HUDEP-2 (cell line): ENCODE results near the gene C19orf47.

ENCODE experiments used
- DNase-seq, 76 experiments: peaks; one replicate each; lab custom pipeline; 2025; ENCODE audit not compliant: unreplicated experiment in 76 of 76; lab: John Stamatoyannopoulos, UW

The C19orf47 gene

DNA sequence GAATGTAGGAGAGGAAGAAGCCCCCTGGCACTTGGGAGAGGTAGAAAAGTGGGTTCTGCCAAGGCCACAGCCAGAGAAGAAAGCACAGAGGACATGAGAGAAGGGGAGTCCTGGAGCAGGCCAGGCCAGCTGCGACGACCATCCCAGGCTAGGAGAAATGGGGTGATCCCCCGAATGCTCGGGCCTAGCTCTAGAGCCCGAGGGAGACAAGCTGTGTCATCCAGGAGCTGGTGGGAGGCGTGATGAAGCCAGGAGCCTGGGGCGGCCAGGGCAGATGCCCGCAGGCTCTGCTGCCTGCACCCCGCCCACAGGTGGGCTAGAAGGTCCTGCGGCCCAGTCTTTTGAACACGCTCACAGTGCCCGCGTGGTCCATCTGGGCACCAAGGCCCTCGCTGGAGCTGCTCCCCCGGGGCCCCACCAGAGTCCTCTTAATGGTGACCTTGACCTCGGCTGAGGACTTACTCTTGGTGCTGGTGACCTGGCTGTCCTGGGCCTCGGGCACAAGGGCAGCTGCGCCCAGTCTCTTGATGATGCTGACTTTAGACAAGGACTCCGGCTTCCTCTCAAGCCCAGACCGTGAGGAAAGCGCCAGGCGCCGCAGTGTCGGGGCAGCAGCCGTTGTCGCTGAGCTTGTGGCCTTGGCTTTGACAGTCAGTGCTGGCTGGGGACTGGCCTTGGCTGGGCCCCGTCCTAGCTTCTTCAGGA lies 26.5 kb downstream of the C19orf47 start:
- DNase-seq = no peak

DNA sequence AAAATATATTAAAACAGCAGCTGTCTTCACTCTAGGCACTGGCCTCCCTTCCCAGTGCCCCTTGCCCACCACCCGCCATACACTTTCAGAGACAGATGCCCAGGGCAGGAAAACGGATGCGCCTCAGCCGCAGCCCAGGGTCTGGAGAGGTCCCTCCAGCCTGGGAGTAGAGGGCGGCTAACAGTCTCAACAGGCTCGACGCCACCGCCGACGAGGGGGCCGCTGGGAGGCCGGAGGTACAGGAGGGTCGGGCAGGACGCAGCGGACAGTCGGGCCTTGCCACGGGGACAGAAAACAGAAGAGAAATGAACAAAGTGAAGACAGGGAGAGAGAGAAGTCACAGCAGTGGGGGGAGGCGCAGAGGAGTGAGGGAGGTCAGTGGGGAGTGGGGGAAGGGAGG lies 27.1 kb downstream of the C19orf47 start:
- no peak for DNase-seq

DNA sequence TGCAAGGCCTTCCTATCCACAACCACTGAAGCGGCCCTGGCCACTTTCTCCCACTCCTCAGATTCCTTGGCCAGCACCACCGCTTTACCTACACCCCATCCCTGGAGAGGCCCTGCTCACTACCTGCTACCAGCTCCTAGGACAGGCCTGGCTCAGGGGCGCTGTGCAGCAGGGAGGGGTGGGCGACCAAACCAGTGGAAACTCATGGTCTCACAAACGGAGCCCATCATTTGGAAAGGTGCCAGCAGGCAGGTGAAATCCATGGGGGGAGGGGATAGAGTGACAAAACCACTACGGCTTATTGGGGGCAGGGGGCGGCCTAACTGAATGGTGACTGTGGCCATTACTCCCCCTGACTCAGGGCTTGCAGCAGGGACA lies 27.6 kb downstream of the C19orf47 start:
- no peak for DNase-seq

DNA sequence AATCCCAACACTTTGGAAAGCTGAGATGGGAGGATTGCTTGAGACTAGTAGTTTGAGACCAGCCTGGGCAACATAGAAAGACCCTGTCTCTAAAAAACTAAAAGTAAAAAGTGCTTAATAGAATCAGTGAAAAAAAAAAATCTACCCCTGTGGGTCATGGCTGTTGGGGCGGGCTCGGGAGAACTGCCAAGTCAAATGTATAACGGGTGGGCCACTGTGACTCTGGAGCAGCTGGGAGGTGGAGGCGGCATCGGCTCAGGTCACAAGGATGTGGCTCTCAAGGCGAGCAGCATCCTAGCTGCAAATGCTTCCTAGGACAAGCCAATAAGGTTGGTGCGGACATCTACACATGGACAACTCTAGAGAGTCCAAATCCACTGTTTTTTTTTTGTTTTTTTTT lies 30.9 kb downstream of the C19orf47 start:
- DNase-seq = no peak

DNA sequence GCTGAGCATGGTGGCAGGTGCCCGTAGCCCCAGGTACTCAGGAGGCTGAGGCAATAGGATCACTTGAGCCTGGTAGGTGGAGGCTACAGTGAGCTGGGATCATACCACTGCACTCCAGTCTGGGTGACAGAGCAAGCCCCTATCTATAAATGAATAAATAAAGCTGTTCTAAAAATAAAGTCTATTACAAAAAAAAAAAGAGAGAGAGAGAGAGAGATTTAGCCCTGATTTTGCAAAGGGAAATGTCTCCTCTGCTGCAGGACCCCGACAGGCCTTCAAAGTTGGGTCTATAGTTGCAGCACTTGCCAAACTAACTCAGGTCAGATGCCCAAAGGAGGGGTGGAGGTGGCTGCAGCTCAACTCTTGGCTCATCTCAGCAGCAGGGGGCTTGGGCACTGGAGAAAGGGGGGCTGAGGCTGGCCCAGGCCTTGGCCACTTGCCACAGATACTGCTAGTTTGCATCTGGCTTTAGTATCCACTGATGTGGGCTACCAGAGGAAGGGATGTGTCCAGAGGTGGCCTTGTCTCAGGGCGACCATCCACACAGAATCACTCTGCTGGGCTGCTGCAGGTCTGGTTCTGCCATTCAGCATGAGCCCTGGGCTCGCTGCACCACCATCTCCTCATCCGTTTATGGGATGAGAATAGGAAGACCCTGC lies 32.3 kb downstream of the C19orf47 start:
- no peak for DNase-seq

DNA sequence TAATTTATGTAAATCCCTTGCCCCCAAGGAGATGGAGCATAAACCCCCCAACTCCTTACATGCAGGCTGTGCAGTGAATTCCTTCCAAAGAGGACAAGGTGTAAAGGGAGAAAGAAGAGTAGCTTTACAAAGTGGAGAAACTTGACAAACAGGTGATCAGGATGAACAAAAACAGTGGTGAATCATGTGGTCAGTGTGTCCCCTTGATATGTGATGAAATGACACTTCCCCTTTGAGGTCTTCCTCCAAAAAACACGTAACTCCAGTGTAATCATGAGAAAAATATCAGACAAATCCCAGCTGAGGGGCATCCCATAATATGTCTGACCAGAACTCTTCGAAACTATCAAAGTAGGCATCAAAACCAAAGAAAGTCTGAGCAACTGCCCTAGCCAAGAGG lies 33.5 kb downstream of the C19orf47 start:
- DNase-seq = no peak

DNA sequence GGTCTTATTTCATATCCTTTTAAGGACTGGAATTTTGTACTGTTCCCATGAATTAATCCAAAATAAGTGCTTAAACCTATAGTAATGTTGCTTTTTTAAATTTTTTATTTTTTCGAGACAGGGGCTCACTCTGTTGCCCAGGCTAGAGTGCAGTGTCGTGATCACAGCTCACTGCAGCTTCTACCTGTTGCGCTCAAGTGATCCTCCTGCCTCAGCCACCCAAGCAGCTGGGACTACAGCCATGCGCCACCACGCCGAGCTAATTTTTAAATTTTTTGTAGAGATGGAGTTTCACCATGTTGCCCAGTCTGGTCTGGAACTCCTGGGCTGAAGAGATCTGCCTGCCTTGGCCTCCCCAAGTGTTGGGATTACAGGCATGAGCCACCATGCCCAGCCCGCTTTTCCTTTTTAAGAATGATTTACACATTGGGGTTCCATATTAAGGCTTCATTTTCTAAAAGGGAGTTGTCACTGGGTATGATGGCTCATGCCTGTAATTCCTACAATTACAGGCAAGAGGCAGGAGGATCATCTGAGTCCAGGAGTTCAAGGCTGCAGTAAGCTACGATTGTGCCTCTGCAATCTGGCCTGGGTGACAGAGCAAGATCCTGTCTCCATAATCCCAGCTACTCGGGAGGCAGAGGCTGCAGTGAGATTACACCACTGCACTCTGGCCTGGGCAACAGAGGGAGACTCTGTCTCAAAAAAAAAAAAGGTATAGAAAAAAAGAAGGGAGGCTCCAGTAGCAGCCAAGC lies 34.8 kb downstream of the C19orf47 start:
- no peak for DNase-seq

DNA sequence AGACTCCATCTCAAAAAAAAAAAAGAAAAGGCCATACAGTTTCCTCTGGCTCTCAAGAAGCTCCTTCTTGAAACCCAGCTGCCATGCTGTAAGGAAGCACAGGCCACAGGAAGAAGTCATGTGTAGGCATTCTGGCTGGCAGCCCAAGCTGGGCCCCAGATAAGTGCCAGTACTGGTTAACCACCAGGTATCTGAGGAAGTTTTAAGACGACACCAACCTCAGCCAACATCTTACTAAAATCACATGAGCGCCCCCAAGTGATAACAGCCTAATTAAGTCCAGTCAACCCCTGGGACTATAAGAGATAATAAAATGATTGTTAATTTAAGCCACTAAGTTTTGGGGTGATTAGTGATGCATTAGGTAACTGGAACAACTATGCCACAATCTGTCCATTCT lies 35.7 kb downstream of the C19orf47 start:
- DNase-seq = peak in 6 of 76 experiments; percentile 6 to 38 (median 12)

DNA sequence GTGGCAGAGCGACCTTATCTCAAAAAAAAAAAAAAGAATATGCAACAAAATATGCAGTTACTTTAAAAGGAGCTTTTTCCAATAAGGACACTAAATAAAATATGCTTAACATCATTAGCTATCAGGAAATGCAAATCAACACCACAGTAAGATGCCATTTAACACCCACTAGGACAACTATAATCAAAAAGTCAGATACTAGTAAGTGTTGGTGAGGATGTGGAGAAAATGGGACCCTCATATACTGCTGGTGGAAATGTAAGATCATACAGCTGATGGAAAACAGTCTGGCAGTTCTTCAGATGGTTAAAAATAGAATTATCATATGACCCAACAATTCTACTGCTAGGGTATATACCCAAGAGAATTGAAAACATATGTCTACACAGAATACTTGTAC lies 38.5 kb downstream of the C19orf47 start:
- no peak for DNase-seq

DNA sequence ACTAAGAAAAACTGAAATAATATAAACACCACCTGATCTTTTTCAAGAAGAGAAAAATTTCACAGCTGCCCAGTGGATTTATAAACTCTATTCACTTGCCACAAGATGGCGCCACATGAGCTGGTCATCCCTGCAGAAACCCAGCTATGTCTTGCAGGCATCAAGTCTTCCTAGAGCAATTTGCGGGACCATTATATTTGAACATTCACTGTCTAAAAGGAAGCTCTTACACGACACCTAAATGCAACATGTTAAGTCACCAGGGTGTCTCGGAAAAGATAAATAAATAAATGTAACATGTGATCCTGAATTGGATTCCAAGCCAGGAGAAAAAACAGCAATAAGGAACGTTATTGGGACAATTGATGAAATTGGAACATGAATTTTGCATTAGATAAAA lies 42.8 kb downstream of the C19orf47 start:
- DNase-seq = peak in 73 of 76 experiments; percentile 14 to 90 (median 75)

DNA sequence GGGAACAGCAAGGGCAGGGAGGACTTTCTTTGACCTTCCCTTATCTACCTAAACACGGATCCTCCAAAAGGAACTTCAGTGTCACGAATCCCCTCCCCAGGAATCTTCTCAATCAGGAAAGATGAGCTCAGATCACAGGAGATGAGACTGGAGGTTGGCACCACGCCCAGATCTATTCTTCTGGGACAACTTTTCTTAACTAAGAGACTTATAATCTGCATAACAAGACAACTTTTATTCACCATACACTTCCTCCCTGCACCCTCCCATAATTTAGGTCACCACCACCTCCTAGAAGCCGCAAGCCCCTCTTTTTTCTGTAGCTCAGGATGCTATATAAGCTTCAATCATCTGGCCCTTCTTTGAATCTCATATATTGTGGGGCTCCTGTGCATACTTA lies 43.9 kb downstream of the C19orf47 start:
- no peak for DNase-seq

DNA sequence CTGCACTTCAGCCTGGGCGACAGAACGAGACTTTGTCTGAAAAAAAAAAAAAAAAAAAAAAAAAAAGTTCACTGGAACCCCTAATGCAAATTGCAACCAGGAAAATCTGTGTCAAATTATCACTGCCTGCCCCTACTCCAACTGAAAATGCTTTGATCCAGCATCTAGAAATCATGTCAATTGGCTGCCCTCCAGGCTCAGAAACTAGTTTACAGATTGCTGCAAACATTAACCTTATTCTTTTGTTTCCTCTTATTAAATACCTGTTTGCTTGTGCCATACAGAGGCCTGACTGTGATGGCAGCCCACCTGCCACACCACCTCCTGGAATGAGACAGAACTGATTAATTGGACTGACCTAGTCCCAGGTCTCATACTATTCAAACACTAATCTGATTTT lies 44.4 kb downstream of the C19orf47 start:
- no peak for DNase-seq

DNA sequence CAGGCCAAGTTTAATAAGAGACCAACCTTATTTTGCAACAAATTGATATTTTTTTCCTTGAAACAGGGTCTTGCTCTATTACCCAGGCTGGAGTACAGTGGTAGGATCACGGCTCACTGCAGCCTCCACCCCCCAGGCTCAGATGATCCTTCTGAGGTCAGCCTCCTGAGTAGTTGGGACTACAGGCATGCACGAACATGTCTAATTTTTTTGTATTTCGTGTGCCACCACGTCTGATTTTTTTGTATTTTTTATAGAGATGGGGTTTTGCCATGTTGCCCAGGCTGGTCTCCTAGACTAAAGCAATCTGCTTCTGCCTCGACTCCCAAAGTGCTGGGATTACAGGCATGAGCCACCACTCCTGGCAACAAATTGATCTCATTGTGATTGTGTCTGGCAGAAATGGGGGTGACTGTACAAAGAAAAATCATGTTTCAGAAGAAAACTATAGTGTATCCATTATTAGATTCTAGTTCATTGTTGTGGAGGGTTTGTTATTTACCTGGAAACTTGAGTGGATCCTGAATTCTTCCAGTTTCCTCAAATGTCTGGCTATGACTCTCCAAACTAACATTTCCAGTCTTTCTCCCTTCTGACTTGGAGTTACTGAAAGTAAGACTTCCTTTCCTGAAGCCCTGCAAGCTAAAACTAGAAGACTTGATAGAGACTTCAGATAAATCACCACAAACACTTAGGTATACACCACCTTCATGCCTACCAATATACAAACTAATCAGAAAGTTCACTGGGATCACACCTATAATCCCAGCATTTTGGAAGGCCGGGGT lies 45.8 kb downstream of the C19orf47 start:
- DNase-seq = no peak

DNA sequence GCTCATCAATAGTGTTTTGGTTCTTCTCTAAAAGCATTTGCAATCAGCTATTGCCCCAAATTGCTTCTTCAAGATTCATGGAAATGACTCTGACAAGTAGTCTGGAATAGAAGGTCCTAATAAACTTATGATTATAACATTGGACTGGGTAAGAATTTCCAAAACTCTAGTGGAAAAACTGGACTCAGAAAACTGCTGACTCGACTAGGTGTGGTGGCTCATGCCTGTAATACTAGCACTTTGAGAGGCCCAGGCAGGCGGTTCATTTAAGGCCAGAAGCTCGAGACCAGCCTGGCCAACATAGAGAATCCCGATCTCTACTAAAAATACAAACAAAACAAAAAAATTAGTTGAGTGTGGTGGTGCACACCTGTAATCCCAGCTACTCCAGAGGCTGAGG lies 47.5 kb downstream of the C19orf47 start:
- no peak for DNase-seq

DNA sequence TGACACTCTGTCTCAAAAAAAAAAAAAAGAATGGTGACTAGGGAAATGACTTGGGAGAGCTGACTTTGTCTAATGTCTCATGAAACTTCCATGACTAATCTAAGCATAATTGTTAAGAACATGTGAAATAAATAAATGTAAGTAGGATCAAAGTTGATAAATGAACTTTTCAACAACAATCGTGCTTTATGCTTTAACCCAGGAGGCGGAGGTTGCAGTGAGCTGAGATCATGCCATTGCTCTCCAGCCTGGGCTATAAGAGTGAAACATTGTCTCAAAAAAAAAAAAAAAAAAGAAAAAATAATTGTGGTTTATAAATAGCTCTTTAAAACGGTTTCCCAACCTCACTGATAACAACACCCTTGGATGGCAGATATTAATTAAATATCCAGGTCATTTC lies 50.2 kb downstream of the C19orf47 start:
- no peak for DNase-seq

DNA sequence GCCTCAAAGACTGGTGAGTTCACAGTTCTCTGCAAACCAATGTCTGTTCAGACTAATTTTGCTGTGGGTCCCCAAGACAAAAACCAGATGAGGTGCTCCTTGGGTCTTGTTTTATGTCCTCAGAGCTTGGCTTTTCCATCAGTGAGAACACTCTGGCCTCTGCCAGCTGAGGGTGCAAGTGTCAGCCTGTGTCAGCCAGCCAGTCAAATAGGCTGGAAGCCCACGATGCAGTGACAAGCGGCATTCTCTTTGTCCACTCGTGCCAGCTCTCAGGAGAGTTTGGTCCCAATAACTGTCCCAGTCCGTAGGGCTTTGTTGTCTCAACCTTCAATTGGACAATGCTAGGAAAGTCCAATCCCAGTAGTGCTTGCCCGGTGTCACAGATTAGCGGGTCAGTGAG lies 53.6 kb downstream of the C19orf47 start:
- no peak for DNase-seq

DNA sequence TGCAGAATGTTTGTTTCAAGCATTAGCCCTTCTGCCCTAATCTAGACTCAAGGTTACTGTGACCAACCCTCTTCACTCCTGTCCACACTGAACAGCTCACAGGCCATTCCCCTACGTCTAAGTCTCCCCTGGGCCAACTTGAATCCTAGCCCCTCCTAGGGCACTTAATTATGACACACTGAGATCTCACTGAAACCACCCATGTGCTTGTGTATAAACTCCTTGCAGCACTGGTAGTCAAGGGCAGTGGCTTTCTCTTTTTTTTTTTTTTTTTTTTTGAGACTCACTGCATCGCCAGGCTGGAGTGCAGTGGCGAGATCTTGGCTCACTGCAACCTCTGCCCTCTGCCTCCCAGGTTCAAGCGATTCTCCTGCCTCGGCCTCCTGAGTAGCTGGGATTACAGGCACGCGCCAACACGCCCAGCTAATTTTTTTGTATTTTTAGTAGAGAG lies 61.2 kb downstream of the C19orf47 start:
- no peak for DNase-seq

DNA sequence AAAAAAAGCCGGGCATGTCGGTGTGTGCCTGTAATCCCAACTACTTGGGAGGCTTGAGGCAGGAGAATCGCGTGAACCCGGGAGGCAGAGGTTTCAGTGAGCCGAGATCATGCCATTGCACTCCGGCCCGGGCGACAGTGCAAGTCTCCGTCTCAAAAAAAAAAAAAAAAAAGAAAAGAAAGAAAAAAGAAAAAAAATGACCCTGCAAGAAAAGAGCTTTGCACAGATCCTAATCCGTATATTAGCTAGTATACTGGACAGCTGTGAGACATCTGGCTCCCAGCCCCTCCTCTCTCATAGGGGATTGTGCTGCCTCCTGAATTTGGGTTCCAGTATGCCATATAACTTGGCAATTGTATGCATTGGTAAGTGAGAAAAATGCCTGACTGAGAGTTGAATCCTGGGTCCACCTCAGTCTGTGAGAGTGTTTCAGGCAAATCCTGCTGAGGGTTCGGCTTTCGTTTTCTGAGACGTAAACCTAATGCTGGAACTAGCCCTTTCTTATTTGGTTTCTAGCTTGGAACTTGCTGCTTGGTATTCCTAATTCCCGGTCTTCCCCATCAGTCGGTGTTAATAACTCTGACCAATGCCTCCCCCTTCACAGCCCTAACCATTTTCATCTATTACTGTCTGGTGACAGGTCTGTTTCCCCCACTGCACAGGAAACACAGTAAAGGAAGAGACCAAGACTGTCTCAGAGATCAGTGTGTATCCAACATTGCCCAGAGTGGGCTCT lies 61.8 kb downstream of the C19orf47 start:
- no peak for DNase-seq

DNA sequence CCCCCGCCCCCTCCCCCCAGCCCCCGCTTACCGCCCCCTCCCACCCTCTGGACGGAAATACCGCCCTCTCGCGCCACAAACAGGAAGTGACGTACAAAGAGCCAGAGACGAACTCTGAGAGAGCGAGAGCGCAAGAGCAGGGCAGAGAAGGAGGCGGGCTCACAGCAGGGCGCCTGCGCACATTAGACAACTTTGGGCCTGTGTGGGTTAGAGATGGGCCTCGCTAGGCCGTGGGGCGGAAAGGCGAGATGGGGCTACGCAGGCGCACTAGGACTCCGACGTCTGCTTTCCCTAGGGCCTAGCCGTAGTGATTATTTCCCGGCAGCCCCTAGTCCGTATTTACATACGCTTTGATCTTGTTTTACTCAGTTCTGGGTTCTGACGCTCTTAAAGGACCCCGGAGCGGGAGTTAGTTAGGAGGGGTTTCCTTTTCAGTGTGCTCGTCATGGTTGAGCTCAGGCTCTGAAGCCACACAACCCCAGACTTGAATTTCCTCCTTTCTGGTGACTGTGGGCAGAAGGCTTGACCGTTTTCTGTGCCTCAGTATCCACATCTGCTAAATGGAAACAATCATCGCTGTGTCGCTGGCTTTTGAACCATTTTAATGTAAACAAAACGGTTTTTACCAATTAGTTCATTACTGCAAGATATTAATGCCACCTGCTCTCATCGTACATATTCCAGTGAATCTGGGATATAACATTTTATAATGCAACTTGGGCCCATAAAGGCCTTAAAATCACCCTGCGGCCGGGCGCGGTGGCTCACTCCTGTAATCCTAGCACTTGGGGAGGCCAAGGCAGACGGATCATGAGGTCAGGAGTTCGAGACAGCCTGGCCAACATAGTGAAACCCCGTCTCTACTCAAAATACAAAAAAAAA lies 62.6 kb downstream of the C19orf47 start:
- peak in 75 of 76 experiments; percentile 81 to 100 (median 99) for DNase-seq
